ENCODE data around the gene RUNX1. TPM values are rescaled to one million over a fixed set of nuclear protein-coding genes. Genes with fewer than 3 reads are reported as not detected.

Gene RUNX1
- total and polyA plus RNA-seq, 2 of the 13 experiments (the other 11 are each of a cell fraction or from before 2014, with no cell fraction given), result 5.4 to 6.4 TPM

DNA sequence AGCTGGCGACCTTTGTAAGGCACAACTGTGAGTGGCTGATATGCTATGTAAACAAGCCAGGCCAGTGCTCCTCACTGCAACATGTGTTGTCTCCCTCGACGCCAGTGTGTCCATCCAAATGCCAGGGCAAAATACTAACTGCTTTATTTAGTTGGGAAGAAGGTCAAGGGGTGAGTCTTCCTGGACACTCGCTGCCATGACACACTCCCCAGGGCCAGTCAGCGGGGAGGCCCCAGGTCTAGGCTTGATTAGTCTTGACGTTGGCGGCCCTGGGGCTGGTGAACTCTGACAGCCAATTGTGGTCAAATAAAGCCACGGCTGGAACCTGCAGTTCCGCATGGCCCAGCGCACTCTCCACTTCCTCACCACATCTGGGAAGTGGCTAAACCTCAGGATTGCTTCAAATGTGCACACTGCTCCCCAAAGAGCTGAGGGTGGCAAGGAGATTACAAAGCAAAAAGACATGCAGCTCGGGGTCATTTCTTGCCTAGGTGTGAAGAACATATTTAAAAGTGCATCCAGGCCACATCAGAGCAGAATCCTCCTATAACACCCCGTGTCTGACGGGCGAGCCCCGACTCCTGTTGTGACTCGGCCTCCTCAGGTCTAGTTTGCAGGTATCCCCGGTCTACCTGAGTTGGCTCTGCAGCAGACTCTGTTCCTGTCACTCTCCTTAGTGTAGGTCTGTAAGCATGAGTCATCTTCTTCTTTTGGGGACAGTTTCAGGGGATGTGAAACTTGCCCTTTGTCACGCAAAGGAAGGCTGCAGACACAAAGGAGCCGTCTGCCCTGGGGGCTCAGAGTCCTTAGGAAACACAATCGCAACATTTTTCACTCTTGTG is 183.5 kb downstream of the RUNX1 start (continued):
- no peak for TF ChIP-seq GATA4 (IDR thresholded peaks at IDR 0.05; ENCODE audit: borderline replicate concordance, low read depth)
- TF ChIP-seq, protein P1, sequence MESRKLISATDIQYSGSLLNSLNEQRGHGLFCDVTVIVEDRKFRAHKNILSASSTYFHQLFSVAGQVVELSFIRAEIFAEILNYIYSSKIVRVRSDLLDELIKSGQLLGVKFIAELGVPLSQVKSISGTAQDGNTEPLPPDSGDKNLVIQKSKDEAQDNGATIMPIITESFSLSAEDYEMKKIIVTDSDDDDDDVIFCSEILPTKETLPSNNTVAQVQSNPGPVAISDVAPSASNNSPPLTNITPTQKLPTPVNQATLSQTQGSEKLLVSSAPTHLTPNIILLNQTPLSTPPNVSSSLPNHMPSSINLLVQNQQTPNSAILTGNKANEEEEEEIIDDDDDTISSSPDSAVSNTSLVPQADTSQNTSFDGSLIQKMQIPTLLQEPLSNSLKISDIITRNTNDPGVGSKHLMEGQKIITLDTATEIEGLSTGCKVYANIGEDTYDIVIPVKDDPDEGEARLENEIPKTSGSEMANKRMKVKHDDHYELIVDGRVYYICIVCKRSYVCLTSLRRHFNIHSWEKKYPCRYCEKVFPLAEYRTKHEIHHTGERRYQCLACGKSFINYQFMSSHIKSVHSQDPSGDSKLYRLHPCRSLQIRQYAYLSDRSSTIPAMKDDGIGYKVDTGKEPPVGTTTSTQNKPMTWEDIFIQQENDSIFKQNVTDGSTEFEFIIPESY (CRISPR knock-in tag; IDR thresholded peaks at IDR 0.05), result peak; percentile 92
- peak; percentile 71; the same call in 1 of the 2 replicates for TF ChIP-seq JUND (CRISPR knock-in tag; IDR thresholded peaks at IDR 0.05)
- TF ChIP-seq GATAD2A (CRISPR knock-in tag; IDR thresholded peaks at IDR 0.05), result peak; percentile 54; the same call in 1 of the 2 replicates
- TF ChIP-seq BHLHE40 (IDR thresholded peaks at IDR 0.05; ENCODE audit: low read length), result peak; percentile 43; the same call in 1 of the 2 replicates
- no peak for TF ChIP-seq NKX3-1 (CRISPR knock-in tag; IDR thresholded peaks at IDR 0.05)
- peak; percentile 97 for TF ChIP-seq RARA (CRISPR knock-in tag; IDR thresholded peaks at IDR 0.05)
- TF ChIP-seq TOPORS (CRISPR knock-in tag; IDR thresholded peaks at IDR 0.05), result peak; percentile 76; the same call in 1 of the 2 replicates
- TF ChIP-seq KLF9 (CRISPR knock-in tag; IDR thresholded peaks at IDR 0.05; ENCODE audit: low read depth), result no peak
- no peak for TF ChIP-seq FOXP1 (IDR thresholded peaks at IDR 0.05)
- TF ChIP-seq FOXP1 (CRISPR knock-in tag; IDR thresholded peaks at IDR 0.05), result peak; percentile 76
- TF ChIP-seq ZNF562 (CRISPR knock-in tag; IDR thresholded peaks at IDR 0.05; ENCODE audit: borderline replicate concordance), result no peak
- TF ChIP-seq, protein P2, sequence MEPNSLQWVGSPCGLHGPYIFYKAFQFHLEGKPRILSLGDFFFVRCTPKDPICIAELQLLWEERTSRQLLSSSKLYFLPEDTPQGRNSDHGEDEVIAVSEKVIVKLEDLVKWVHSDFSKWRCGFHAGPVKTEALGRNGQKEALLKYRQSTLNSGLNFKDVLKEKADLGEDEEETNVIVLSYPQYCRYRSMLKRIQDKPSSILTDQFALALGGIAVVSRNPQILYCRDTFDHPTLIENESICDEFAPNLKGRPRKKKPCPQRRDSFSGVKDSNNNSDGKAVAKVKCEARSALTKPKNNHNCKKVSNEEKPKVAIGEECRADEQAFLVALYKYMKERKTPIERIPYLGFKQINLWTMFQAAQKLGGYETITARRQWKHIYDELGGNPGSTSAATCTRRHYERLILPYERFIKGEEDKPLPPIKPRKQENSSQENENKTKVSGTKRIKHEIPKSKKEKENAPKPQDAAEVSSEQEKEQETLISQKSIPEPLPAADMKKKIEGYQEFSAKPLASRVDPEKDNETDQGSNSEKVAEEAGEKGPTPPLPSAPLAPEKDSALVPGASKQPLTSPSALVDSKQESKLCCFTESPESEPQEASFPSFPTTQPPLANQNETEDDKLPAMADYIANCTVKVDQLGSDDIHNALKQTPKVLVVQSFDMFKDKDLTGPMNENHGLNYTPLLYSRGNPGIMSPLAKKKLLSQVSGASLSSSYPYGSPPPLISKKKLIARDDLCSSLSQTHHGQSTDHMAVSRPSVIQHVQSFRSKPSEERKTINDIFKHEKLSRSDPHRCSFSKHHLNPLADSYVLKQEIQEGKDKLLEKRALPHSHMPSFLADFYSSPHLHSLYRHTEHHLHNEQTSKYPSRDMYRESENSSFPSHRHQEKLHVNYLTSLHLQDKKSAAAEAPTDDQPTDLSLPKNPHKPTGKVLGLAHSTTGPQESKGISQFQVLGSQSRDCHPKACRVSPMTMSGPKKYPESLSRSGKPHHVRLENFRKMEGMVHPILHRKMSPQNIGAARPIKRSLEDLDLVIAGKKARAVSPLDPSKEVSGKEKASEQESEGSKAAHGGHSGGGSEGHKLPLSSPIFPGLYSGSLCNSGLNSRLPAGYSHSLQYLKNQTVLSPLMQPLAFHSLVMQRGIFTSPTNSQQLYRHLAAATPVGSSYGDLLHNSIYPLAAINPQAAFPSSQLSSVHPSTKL (CRISPR knock-in tag; IDR thresholded peaks at IDR 0.05), result peak; percentile 82
- no peak for TF ChIP-seq RCOR2 (CRISPR knock-in tag; IDR thresholded peaks at IDR 0.05)
- TF ChIP-seq FOXO1 (CRISPR knock-in tag; IDR thresholded peaks at IDR 0.05), result peak; percentile 89
- TF ChIP-seq FOXK2 (IDR thresholded peaks at IDR 0.05), result peak; percentile 67; the same call in 1 of the 2 replicates
- TF ChIP-seq NR2F1 (CRISPR knock-in tag; IDR thresholded peaks at IDR 0.05), result peak; percentile 78 to 82
- TF ChIP-seq RBFOX2 (IDR thresholded peaks at IDR 0.05; ENCODE audit: low read depth, low read length), result no peak
- no peak for TF ChIP-seq ZNF337 (CRISPR knock-in tag; IDR thresholded peaks at IDR 0.05; ENCODE audit: borderline replicate concordance, low read depth)
- TF ChIP-seq ZNF468 (CRISPR knock-in tag; IDR thresholded peaks at IDR 0.05), result no peak
- TF ChIP-seq ZBTB7A (CRISPR knock-in tag; IDR thresholded peaks at IDR 0.05), result no peak
- TF ChIP-seq FOXA1 (IDR thresholded peaks at IDR 0.05), result peak; percentile 44; the same call in 1 of the 2 replicates
- peak; percentile 98 for TF ChIP-seq FOXA1 (CRISPR knock-in tag; IDR thresholded peaks at IDR 0.05)
- TF ChIP-seq, protein P3, sequence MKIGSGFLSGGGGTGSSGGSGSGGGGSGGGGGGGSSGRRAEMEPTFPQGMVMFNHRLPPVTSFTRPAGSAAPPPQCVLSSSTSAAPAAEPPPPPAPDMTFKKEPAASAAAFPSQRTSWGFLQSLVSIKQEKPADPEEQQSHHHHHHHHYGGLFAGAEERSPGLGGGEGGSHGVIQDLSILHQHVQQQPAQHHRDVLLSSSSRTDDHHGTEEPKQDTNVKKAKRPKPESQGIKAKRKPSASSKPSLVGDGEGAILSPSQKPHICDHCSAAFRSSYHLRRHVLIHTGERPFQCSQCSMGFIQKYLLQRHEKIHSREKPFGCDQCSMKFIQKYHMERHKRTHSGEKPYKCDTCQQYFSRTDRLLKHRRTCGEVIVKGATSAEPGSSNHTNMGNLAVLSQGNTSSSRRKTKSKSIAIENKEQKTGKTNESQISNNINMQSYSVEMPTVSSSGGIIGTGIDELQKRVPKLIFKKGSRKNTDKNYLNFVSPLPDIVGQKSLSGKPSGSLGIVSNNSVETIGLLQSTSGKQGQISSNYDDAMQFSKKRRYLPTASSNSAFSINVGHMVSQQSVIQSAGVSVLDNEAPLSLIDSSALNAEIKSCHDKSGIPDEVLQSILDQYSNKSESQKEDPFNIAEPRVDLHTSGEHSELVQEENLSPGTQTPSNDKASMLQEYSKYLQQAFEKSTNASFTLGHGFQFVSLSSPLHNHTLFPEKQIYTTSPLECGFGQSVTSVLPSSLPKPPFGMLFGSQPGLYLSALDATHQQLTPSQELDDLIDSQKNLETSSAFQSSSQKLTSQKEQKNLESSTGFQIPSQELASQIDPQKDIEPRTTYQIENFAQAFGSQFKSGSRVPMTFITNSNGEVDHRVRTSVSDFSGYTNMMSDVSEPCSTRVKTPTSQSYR (CRISPR knock-in tag; IDR thresholded peaks at IDR 0.05; ENCODE audit: borderline replicate concordance), result peak; percentile 65; the same call in 1 of the 2 replicates

Measured in HepG2 (cell line).